ENCODE results near the gene RNF223. TPM values are rescaled to one million over a fixed set of nuclear protein-coding genes. Genes with fewer than 3 reads are reported as not detected.
"Not testable (repeated sequence)": the region's sequence is repeated elsewhere in the genome, so short reads cannot be mapped to it uniquely, and the experiment has no call there.

RNF223 gene
- total and polyA plus RNA-seq, 8 donors: 0.05 to 0.37 (median 0.16) TPM; not detected in 2

DNA sequence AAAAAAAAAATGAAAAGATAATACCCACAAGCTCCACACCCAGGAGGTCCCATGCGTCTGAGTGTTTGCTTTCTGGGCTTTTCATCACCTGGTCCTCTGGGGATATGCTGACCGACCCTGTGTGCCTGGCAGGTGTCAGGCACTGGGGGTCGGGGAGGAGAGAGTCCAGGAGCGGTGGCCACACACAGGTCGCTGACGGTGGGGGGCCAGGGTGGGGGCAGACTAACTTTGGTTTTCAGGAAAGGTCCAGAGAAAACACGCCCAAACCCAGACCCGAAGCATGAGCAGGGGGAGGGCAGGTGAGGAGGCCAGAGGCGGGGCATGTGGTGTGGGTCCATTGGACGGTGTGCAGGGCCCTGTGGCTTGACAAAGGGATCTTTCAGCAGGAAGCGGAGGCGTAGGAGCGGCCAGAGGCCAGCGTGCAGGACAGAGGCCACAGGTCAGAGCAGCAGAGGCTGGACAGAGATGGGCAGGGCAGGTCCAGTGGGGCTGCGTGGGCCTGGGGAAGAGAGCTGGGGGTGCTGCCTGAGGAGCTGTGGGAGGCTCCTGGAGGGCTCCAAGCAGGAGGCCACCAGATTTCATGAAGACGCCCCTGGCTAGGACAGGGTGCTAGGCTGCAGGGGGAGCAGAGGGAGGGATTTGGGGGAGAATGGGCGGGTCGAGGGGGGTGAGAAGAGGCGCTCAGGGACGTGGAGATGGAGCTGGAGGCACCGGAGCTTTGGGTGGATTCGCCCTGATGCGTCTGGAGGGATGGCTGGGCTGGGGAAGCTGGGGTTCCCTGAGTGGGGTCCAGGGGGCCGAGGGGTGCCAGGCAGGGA, 15.8 kb downstream of the RNF223 start:
- FAIRE-seq (no peak), DNase-seq (no peak), ATAC-seq (peak in 2 of 4 donors; percentile 2 to 9)
- Histone ChIP-seq H3K9me3 (no peaks in the 10 kb centered on the region), H3K4me3 (peak overlapping the region in 1 of 4 donors; percentile 58), H3K27ac (no peak overlapping the region), H3K27me3 (peaks cover 0 to 9% (median 0%) of the 10 kb centered on the region in 4 donors), H3K4me1 (peaks cover 0 to 4% (median 0%) of the 10 kb centered on the region in 3 donors), H3K36me3 (peaks cover 0 to 6% (median 0%) of the 10 kb centered on the region in 3 donors)
- WGBS, 2 donors: 10 to 13% methylated on average over 21 to 24 of the region's 24 CpGs
- intact Hi-C loops (cut with DNase I): no loop called here
- TF ChIP-seq, protein P1, sequence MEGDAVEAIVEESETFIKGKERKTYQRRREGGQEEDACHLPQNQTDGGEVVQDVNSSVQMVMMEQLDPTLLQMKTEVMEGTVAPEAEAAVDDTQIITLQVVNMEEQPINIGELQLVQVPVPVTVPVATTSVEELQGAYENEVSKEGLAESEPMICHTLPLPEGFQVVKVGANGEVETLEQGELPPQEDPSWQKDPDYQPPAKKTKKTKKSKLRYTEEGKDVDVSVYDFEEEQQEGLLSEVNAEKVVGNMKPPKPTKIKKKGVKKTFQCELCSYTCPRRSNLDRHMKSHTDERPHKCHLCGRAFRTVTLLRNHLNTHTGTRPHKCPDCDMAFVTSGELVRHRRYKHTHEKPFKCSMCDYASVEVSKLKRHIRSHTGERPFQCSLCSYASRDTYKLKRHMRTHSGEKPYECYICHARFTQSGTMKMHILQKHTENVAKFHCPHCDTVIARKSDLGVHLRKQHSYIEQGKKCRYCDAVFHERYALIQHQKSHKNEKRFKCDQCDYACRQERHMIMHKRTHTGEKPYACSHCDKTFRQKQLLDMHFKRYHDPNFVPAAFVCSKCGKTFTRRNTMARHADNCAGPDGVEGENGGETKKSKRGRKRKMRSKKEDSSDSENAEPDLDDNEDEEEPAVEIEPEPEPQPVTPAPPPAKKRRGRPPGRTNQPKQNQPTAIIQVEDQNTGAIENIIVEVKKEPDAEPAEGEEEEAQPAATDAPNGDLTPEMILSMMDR (IDR thresholded peaks at IDR 0.05): no peak

DNA sequence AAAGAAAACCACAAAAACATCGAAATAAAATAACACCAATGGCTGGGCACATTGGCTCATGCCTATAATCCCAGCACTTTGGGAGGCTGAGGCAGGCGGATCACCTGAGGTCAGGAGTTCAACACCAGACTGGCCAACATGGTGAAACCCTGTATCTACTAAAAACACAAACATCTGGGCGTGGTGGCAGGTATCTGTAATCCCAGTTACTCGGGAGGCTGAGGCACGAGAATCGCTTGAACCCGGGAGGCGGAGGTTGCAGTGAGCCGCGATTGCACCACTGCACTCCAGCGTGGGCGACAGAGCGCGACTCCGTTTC, 16.4 kb downstream of the RNF223 start:
- intact Hi-C loops (cut with DNase I); H3K4me3 ChIP-seq; ATAC-seq; H3K36me3 ChIP-seq; H3K9me3 ChIP-seq; DNase-seq; FAIRE-seq; H3K27me3 ChIP-seq; H3K4me1 ChIP-seq; H3K27ac ChIP-seq: not testable (repeated sequence)
- WGBS, 2 donors: 48 to 50% methylated on average over 15 of the region's 15 CpGs

DNA sequence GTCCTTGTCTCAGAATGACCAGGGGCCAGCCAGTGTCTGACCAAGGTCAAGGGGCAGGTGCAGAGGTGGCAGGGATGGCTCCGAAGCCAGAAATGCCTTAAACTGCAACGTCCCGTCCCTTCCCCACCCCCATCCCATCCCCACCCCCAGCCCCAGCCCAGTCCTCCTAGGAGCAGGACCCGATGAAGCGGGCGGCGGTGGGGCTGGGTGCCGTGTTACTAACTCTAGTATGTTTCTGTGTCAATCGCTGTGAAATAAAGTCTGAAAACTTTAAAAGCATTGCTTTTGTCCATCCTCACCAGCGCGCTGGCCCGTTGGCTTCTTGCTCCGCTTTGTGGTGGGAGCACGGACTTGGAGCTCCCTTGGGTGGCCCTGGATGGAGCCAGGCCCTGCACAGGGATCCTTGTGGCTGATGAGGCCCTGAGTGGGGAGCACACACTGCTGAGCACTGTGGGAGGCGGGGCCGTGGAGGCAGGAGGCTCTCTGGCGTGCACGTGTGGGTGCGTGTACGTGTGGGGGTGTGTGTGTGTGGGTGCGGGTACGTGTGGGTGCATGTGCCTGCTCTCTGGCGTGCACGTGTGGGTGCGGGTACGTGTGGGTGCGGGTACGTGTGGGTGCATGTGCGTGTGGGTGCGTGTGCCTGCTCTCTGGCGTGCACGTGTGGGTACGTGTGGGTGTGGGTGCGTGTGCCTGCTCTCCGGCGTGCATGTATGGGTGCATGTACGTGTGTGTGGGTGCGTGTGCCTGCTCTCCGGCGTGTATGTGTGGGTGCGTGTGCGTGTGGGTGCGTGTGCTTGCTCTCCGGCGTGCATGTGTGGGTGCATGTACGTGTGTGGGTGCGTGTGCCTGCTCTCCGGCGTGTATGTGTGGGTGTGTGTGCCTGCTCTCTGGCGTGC, 18.0 kb downstream of the RNF223 start:
- Histone ChIP-seq H3K4me3 (no peak overlapping the region), H3K36me3 (peaks cover 0 to 6% (median 0%) of the 10 kb centered on the region in 3 donors), H3K27me3 (peaks cover 0 to 7% (median 0%) of the 10 kb centered on the region in 4 donors), H3K27ac (no peak overlapping the region), H3K9me3 (no peaks in the 10 kb centered on the region), H3K4me1 (peaks cover 0 to 4% (median 0%) of the 10 kb centered on the region in 3 donors)
- ATAC-seq (no peak), FAIRE-seq (no peak), DNase-seq (no peak)
- TF ChIP-seq, protein P1 (IDR thresholded peaks at IDR 0.05): no peak
- intact Hi-C loops (cut with DNase I): no loop called here
- 81 to 86% methylated on average over 48 to 50 of the region's 50 CpGs for WGBS, 2 donors

DNA sequence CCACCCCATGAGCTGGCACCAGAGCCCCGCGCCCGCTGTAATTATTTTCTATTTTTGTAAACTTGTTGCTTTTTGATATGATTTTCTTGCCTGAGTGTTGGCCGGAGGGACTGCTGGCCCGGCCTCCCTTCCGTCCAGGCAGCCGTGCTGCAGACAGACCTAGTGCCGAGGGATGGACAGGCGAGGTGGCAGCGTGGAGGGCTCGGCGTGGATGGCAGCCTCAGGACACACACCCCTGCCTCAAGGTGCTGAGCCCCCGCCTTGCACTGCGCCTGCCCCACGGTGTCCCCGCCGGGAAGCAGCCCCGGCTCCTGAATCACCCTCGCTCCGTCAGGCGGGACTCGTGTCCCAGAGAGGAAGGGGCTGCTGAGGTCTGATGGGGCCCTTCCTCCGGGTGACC, 19.1 kb downstream of the RNF223 start:
- Histone ChIP-seq H3K27me3 (no peaks in the 10 kb centered on the region), H3K36me3 (peaks cover 0 to 12% (median 0%) of the 10 kb centered on the region in 3 donors), H3K4me1 (peaks cover 0 to 4% (median 0%) of the 10 kb centered on the region in 3 donors), H3K4me3 (no peak overlapping the region), H3K9me3 (no peaks in the 10 kb centered on the region), H3K27ac (no peak overlapping the region)
- intact Hi-C loops (cut with DNase I): no loop called here
- TF ChIP-seq, protein P1 (IDR thresholded peaks at IDR 0.05): no peak
- DNase-seq: no peak
- WGBS, 2 donors: 90 to 91% methylated on average over 23 of the region's 23 CpGs
- no peak for FAIRE-seq
- ATAC-seq: no peak

DNA sequence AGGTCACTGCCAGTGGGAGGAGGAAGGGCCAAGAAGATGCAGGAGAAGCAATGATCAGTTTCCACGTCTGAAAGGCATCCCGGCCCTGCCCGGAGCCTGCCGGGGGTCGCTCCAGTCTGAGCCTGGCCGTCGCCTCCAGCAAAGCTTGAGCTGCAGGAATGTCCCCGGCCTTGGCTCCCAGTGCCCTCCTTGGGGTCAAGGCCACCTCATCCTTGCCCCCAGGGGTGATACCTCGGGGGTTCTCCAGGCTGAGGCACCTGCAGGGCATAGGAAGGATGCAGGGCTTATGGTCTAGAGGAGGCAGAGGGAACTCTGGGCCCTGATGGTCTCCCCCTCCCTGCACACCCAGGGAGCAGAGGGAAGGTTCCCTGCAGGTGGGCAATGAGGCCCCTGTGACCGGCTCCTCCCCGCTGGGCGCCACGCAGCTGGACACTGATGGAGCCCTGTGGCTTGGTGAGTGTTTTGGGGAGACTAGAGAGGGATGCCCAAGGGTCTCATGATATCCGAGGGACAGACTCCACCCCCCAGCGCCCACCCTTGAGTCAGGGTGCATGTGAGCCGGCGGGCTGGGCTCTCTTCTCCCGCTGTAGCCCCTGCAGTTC, 19.9 kb downstream of the RNF223 start:
- H3K4me1 ChIP-seq: peaks cover 0 to 4% (median 0%) of the 10 kb centered on the region in 3 donors
- ATAC-seq: no peak
- 92 to 93% methylated on average over 18 of the region's 18 CpGs for whole genome bisulfite sequencing, 2 donors
- FAIRE-seq: no peak
- H3K27ac ChIP-seq: no peak overlapping the region
- peaks cover 0 to 12% (median 0%) of the 10 kb centered on the region in 3 donors for H3K36me3 ChIP-seq
- intact Hi-C loops (cut with DNase I): no loop called here
- no peaks in the 10 kb centered on the region for H3K9me3 ChIP-seq
- TF ChIP-seq, protein P1 (IDR thresholded peaks at IDR 0.05): no peak
- no peak for DNase-seq
- no peak overlapping the region for H3K4me3 ChIP-seq
- no peaks in the 10 kb centered on the region for H3K27me3 ChIP-seq
